H9 (cell line): ENCODE data around the gene HOXA4. TPM values are rescaled to one million over a fixed set of nuclear protein-coding genes. Genes with fewer than 3 reads are reported as not detected.

Experiments
- DNase-seq: peaks from one replicate; pipeline ENCODE4 v3.0.0-alpha.2; 2017
- H2AFZ ChIP-seq: one replicate; pipeline ENCODE4 v1.6.1; 2013; ENCODE audit warnings: mild to moderate bottlenecking, low read length, control low read depth, moderate library complexity
- H2AK5ac ChIP-seq: 2 replicates; pipeline ENCODE4 v1.6.1; 2013; ENCODE audit warnings: low read length, control low read depth, mixed read lengths; ENCODE audit not compliant: insufficient read length
- H2BK120ac ChIP-seq: one replicate; pipeline ENCODE4 v1.6.1; 2013; ENCODE audit warnings: low read depth, mild to moderate bottlenecking, low read length, control low read depth, inconsistent platforms; ENCODE audit not compliant: poor library complexity, severe bottlenecking
- H2BK12ac ChIP-seq: 2 replicates; pipeline ENCODE4 v1.6.1; 2013; ENCODE audit warnings: low read length, control low read depth, mixed read lengths, low read depth; ENCODE audit not compliant: insufficient read length
- H2BK15ac ChIP-seq: 2 replicates; pipeline ENCODE4 v1.6.1; 2013; ENCODE audit warnings: low read depth, low read length, control low read depth
- H2BK20ac ChIP-seq: one replicate; pipeline ENCODE4 v1.6.1; 2013; ENCODE audit warnings: low read depth, mild to moderate bottlenecking, low read length, control low read depth, inconsistent platforms; ENCODE audit not compliant: poor library complexity, severe bottlenecking
- H2BK5ac ChIP-seq: 2 replicates; pipeline ENCODE4 v1.6.1; 2013; ENCODE audit warnings: low read length, control low read depth, mixed read lengths; ENCODE audit not compliant: insufficient read length
- H3K14ac ChIP-seq: 2 replicates; pipeline ENCODE4 v1.6.1; 2013; ENCODE audit warnings: low read length, control low read depth; ENCODE audit not compliant: insufficient read depth
- H3K18ac ChIP-seq: 2 replicates; pipeline ENCODE4 v1.6.1; 2013; ENCODE audit warnings: low read depth, mild to moderate bottlenecking, mixed read lengths, low read length, control low read depth; ENCODE audit not compliant: insufficient read length
- H3K23ac ChIP-seq: 2 replicates; pipeline ENCODE4 v1.6.1; 2013; ENCODE audit warnings: low read length, control low read depth, mixed read lengths, low read depth; ENCODE audit not compliant: insufficient read length
- H3K23me2 ChIP-seq: 2 replicates; pipeline ENCODE4 v1.6.1; 2013; ENCODE audit warnings: low read depth, mild to moderate bottlenecking, mixed read lengths, low read length, control low read depth; ENCODE audit not compliant: insufficient read length, poor library complexity, severe bottlenecking
- H3K27ac ChIP-seq: 2 replicates; pipeline ENCODE4 v1.5.1; 2013; ENCODE audit warnings: low read length, control low read depth, mixed read lengths, low read depth; ENCODE audit not compliant: insufficient read length
- H3K27me3 ChIP-seq: 2 replicates; pipeline ENCODE4 v1.6.1; 2013; ENCODE audit warnings: low read length, control low read depth, inconsistent platforms; ENCODE audit not compliant: insufficient read depth
- H3K4ac ChIP-seq: 2 replicates; pipeline ENCODE4 v1.6.1; 2013; ENCODE audit warnings: low read depth, mild to moderate bottlenecking, control low read depth, inconsistent platforms, low read length, moderate library complexity
- H3K4me1 ChIP-seq: 2 replicates; pipeline ENCODE4 v1.6.1; 2013; ENCODE audit warnings: low read length, control low read depth, inconsistent platforms; ENCODE audit not compliant: insufficient read depth
- H3K4me2 ChIP-seq: 2 replicates; pipeline ENCODE4 v1.6.1; 2013; ENCODE audit warnings: low read length, control low read depth, mixed read lengths; ENCODE audit not compliant: insufficient read length, insufficient read depth
- H3K56ac ChIP-seq: 2 replicates; pipeline ENCODE4 v1.6.1; 2013; ENCODE audit warnings: low read depth, mild to moderate bottlenecking, mixed read lengths, low read length, control low read depth; ENCODE audit not compliant: insufficient read length
- H3K79me1 ChIP-seq: 2 replicates; pipeline ENCODE4 v1.6.1; 2013; ENCODE audit warnings: low read depth, mild to moderate bottlenecking, moderate library complexity, low read length, control low read depth, inconsistent platforms; ENCODE audit not compliant: insufficient read depth, poor library complexity, severe bottlenecking
- H3K79me2 ChIP-seq: 2 replicates; pipeline ENCODE4 v1.6.1; 2013; ENCODE audit warnings: low read length, control low read depth, inconsistent platforms; ENCODE audit not compliant: insufficient read depth
- H3K9ac ChIP-seq: 2 replicates; pipeline ENCODE4 v1.6.1; 2013; ENCODE audit warnings: low read length, control low read depth, mixed read lengths; ENCODE audit not compliant: insufficient read length; ENCODE audit errors: extremely low read depth
- H3K9me3 ChIP-seq: one replicate; pipeline ENCODE4 v1.6.1; 2013; ENCODE audit warnings: low read depth, low read length, inconsistent platforms; ENCODE audit not compliant: control insufficient read depth
- H3T11ph ChIP-seq: one replicate; pipeline ENCODE4 v1.6.1; 2013; ENCODE audit warnings: mild to moderate bottlenecking, low read length, control low read depth, inconsistent platforms
- H4K20me1 ChIP-seq: one replicate; pipeline ENCODE4 v1.6.1; 2013; ENCODE audit not compliant: control insufficient read depth, insufficient read length, insufficient read depth
- H4K5ac ChIP-seq: 2 replicates; pipeline ENCODE4 v1.6.1; 2013; ENCODE audit warnings: low read depth, mild to moderate bottlenecking, mixed read lengths, low read length, control low read depth; ENCODE audit not compliant: insufficient read length
- H4K8ac ChIP-seq: replicated peaks from 2 replicates; pipeline ENCODE4 v1.6.1; 2013; ENCODE audit warnings: low read length, control low read depth, mixed read lengths, low read depth; ENCODE audit not compliant: insufficient read length
- H4K91ac ChIP-seq: 2 replicates; pipeline ENCODE4 v1.6.1; 2013; ENCODE audit warnings: low read depth, mild to moderate bottlenecking, moderate library complexity, mixed read lengths, low read length, control low read depth; ENCODE audit not compliant: insufficient read length
- H3K27ac Mint-ChIP-seq, 3 experiments: 2 replicates in 2 of 3; 3 replicates in 1 of 3; pipeline ENCODE4 v1.8.0; 2020 to 2021; ENCODE audit warnings: mixed read lengths in 3 of 3, mild to moderate bottlenecking in 1 of 3, moderate library complexity in 1 of 3
- H3K27me3 Mint-ChIP-seq: 2 replicates; pipeline ENCODE4 v1.8.0; 2021; ENCODE audit warnings: low read depth, mild to moderate bottlenecking, moderate library complexity, mixed read lengths
- H3K36me3 Mint-ChIP-seq, 3 experiments: 2 replicates in 2 of 3; 3 replicates in 1 of 3; pipeline ENCODE4 v1.8.0; 2020 to 2021; ENCODE audit warnings: low read depth in 3 of 3, mixed read lengths in 3 of 3; ENCODE audit not compliant: insufficient read depth in 1 of 3
- H3K4me1 Mint-ChIP-seq, 2 experiments: 2 replicates each; pipeline ENCODE4 v1.8.0; 2020; ENCODE audit warnings: mixed read lengths in 2 of 2
- H3K4me3 Mint-ChIP-seq, 2 experiments: 2 replicates in 1 of 2; 3 replicates in 1 of 2; pipeline ENCODE4 v1.8.0; 2020 to 2021; ENCODE audit warnings: mild to moderate bottlenecking in 2 of 2, mixed read lengths in 2 of 2, moderate library complexity in 1 of 2
- H3K9me3 Mint-ChIP-seq, 2 experiments: 2 replicates in 1 of 2; 3 replicates in 1 of 2; pipeline ENCODE4 v1.8.0; 2020; ENCODE audit warnings: mild to moderate bottlenecking in 2 of 2, mixed read lengths in 2 of 2, moderate library complexity in 1 of 2
- WGBS: extraction: QIAGEN DNeasy Blood & Tissue Kit; methylation state at CpG from one replicate; pipeline ENCODE4 v1.1.7; 2013; ENCODE audit warnings: missing lambda C conversion rate, low lambda C conversion rate, mixed read lengths; ENCODE audit not compliant: insufficient read length; ENCODE audit errors: extremely low coverage; 5-methylcytosine and 5-hydroxymethylcytosine counted together
- total RNA-seq: library from RNA; stranded (reverse); gene quantifications from 2 replicates; pipeline ENCODE4 v1.2.1, GENCODE V29; 2021
- TF ChIP-seq, protein P1 (sequence below): fragments of 200-600 bp; sonication (generic); conservative IDR thresholded peaks from 3 replicates; pipeline ENCODE4 v1.8.0; 2021; ENCODE audit warnings: antibody characterized with exemption, mild to moderate bottlenecking

Gene HOXA4
- total RNA-seq, 1 experiment from 2014 or later, result not detected

DNA sequence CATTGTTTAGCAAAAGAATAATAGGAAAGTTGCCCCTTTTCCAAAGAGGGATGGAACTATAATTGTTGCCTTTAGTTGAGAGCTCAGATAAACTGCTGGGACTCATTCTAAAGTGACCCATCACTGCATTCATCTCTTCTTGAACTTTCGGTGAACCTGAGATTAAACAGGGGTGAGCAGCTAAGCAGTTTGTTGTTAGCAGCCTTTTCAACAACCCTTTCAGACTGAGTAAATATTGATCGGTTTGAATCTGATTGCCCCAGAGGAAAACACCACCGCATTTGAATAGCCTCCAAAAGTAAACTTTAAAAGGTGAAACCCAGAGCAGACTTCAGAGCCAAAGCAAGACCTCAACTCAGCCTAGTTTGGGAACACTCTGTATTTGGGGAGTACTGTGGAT lies 39.5 kb downstream of the HOXA4 start:
- TF ChIP-seq, protein P1, sequence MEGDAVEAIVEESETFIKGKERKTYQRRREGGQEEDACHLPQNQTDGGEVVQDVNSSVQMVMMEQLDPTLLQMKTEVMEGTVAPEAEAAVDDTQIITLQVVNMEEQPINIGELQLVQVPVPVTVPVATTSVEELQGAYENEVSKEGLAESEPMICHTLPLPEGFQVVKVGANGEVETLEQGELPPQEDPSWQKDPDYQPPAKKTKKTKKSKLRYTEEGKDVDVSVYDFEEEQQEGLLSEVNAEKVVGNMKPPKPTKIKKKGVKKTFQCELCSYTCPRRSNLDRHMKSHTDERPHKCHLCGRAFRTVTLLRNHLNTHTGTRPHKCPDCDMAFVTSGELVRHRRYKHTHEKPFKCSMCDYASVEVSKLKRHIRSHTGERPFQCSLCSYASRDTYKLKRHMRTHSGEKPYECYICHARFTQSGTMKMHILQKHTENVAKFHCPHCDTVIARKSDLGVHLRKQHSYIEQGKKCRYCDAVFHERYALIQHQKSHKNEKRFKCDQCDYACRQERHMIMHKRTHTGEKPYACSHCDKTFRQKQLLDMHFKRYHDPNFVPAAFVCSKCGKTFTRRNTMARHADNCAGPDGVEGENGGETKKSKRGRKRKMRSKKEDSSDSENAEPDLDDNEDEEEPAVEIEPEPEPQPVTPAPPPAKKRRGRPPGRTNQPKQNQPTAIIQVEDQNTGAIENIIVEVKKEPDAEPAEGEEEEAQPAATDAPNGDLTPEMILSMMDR, result no peak
- Mint-ChIP-seq H3K36me3 (no peaks in the 10 kb centered on the region; a peak in 1 of 7 replicates), H3K4me3 (no peak overlapping the region), H3K4me1 (peaks cover 36 to 38% of the 10 kb centered on the region in 2 experiments), H3K9me3 (peaks cover 3 to 16% of the 10 kb centered on the region in 2 experiments; a peak in 2 of 5 replicates), H3K27me3 (peaks cover 98% of the 10 kb centered on the region), H3K27ac (no peak overlapping the region; a peak in 1 of 7 replicates)
- no CpG with 5 or more reads among the region's 3 CpGs for WGBS
- H4K8ac ChIP-seq, result no peak overlapping the region
- H3K14ac ChIP-seq, result no peak overlapping the region
- no peaks in the 10 kb centered on the region for H3K79me2 ChIP-seq
- H4K5ac ChIP-seq, result no peak overlapping the region
- H4K20me1 ChIP-seq, result no peaks in the 10 kb centered on the region
- no peak overlapping the region for H2BK15ac ChIP-seq
- no peak overlapping the region for H3K18ac ChIP-seq
- no peak overlapping the region for H3K9ac ChIP-seq
- H3K9me3 ChIP-seq, result no peaks in the 10 kb centered on the region
- no peak overlapping the region for H3K4ac ChIP-seq
- H2AK5ac ChIP-seq, result no peak overlapping the region
- H3K79me1 ChIP-seq, result no peaks in the 10 kb centered on the region
- H3K4me2 ChIP-seq, result no peak overlapping the region
- H3K27ac ChIP-seq, result no peak overlapping the region
- H3K56ac ChIP-seq, result no peak overlapping the region
- H2BK5ac ChIP-seq, result no peak overlapping the region
- H3K27me3 ChIP-seq, result peaks cover 80% of the 10 kb centered on the region
- H2BK12ac ChIP-seq, result no peak overlapping the region
- H4K91ac ChIP-seq, result no peak overlapping the region
- H3K23me2 ChIP-seq, result peaks cover 5% of the 10 kb centered on the region
- no peak overlapping the region for H2BK120ac ChIP-seq
- no peak for DNase-seq
- H2BK20ac ChIP-seq, result no peak overlapping the region
- no peak overlapping the region for H2AFZ ChIP-seq
- H3K23ac ChIP-seq, result no peak overlapping the region
- H3T11ph ChIP-seq, result no peak overlapping the region
- H3K4me1 ChIP-seq, result peaks cover 5% of the 10 kb centered on the region; the same call in 1 of the 2 replicates
